Right lobe of liver (tissue), 6 donors: ENCODE measurements around the gene FKBP15. TPM values are rescaled to one million over a fixed set of nuclear protein-coding genes. Genes with fewer than 3 reads are reported as not detected.

Experiments
- ATAC-seq, 4 donors: fragments of 200-7000 bp; cut with Tn5 transposase; one replicate each; pipeline ENCODE4 v1.9.1; 2020; ENCODE audit warnings: mild to moderate bottlenecking in 4 of 4, moderate library complexity in 4 of 4
- DNase-seq, 3 donors: peaks; one replicate each; pipeline ENCODE4 v3.0.0-alpha.2; 2020
- H3K27ac ChIP-seq, 3 donors: fragments of 200-600 bp; one replicate each; pipeline ENCODE4 v1.8.0; 2022
- H3K27me3 ChIP-seq, 2 donors: fragments of 200-600 bp; one replicate each; pipeline ENCODE4 v1.8.0; 2022
- H3K36me3 ChIP-seq, 4 donors: fragments of 200-600 bp; sonication (generic) in 1 of 4; one replicate each; pipeline versions ENCODE4 v1.5.1 to v1.8.0; 2017 to 2022; ENCODE audit warnings: control low read depth in 1 of 4
- H3K4me1 ChIP-seq, 4 donors: fragments of 200-600 bp; sonication (generic) in 1 of 4; one replicate each; pipeline versions ENCODE4 v1.5.1 to v1.8.0; 2017 to 2022; ENCODE audit warnings: control low read depth in 1 of 4
- H3K4me3 ChIP-seq, 3 donors: fragments of 200-600 bp; one replicate each; pipeline ENCODE4 v1.8.0; 2022
- H3K9me3 ChIP-seq, 4 donors: fragments of 200-600 bp; sonication (generic) in 1 of 4; one replicate each; pipeline versions ENCODE4 v1.5.1 to v1.8.0; 2017 to 2022; ENCODE audit warnings: control low read depth in 1 of 4
- CTCF ChIP-seq, 4 donors: fragments of 200-600 bp in 3 of 4; fragments of 450-650 bp in 1 of 4; IDR thresholded peaks; one replicate each; pipeline versions ENCODE4 v1.5.1 to v1.8.0; 2016 to 2022; ENCODE audit warnings: antibody characterized with exemption in 4 of 4, mild to moderate bottlenecking in 2 of 4
- POLR2A ChIP-seq: fragments of 450-650 bp; IDR thresholded peaks from one replicate; pipeline ENCODE4 v1.6.1; 2017; ENCODE audit warnings: antibody characterized with exemption, mild to moderate bottlenecking
- WGBS: methylation state at CpG from one replicate; pipeline ENCODE4 v1.1.6; 2018; ENCODE audit warnings: low coverage, low lambda C conversion rate; ENCODE audit not compliant: insufficient coverage; ENCODE audit errors: missing lambda C conversion rate; 5-methylcytosine and 5-hydroxymethylcytosine counted together
- intact Hi-C, 2 donors: fragments of 100-400 bp; cut with DNase I; formaldehyde crosslinking; loops; one replicate each; pipeline versions ENCODE4 v1.11.2 to v1.14.1; 2022
- total RNA-seq, 6 experiments: library from RNA; depleted of rRNA in 2 of 6; stranded (reverse); fragments of >200 nt in 2 of 6; fragmentation: NEBNext Ultra II Directional in 3 of 6; extraction: Animal tissue kit (Norgen Biotek cat#: 25700) in 3 of 6; gene quantifications; one replicate each; pipeline versions ENCODE4 v1.1.0 to v1.2.4, GENCODE V29; 2016 to 2023
- donor health status: DM: no; HTN: yes; CAD: no.
- donor health status: DM: no; HTN: no; CAD: no.
- donor health status: DM: no; HTN: no; CAD: no.
- donor health status: DM: no; HTN: yes; CAD: no.
- donor health status: DM: no; HTN: yes; CAD: no.

Gene FKBP15
- total RNA-seq, 6 experiments from 2014 or later: 11.1 to 17.2 (median 12.8) TPM

DNA sequence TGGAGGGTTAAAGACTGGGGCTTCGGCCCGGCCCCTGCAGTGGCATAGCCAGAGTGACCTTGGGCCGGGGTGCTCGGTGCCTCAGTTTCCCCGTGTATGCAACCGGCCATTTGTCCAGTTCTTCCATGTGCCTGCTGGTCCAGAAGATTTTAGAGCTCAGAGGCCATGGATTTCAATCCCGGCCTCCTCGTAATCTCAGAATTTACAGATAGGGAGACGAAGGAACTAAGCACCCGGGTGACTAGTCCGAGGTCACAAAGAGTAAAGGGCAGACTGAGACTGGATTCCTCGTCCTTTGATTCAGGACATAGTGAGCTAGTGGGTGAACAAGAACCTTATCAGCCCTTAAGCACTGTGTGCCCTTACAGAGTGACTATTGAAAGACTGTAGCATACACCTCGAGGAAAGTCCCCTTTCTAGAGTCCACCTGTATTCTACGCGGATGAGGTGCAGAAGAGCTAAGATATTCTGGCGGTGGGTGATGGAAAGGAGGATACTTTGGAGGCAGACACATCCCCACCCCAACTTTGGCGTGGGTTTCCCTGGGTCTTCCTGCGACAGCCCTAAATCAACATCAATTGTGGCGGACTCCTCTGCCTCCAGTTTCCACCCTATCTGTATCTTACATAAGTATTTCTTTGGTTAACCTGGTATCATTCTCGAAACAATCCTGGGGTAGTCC, 864 bp upstream of the FKBP15 start:
- DNase-seq: no peak
- intact Hi-C loops: loop anchor here in 1 of 2 donors (5.0 kb wide), 1 partner anchor 45 kb away; no protein-coding TSS in a partner anchor
- Histone ChIP-seq H3K4me3 (peak overlapping the region; percentile 73 to 94 (median 91)), H3K27me3 (no peaks in the 10 kb centered on the region), H3K27ac (peak overlapping the region; percentile 91 to 95 (median 92)), H3K9me3 (no peaks in the 10 kb centered on the region), H3K36me3 (peaks cover 0 to 7% (median 0%) of the 10 kb centered on the region in 4 donors), H3K4me1 (peaks cover 0 to 44% (median 7%) of the 10 kb centered on the region in 4 donors)
- 3% methylated on average over 16 of the region's 20 CpGs for WGBS
- no peak for TF ChIP-seq POLR2A
- ATAC-seq: peak; percentile 7 to 25 (median 13)

GRCh38 chr9:113220467-113221002, 542 bp downstream of the FKBP15 start:
- peak overlapping the region; percentile 53 to 91 (median 73) for H3K4me3 ChIP-seq
- H3K4me1 ChIP-seq: peaks cover 0 to 37% (median 7%) of the 10 kb centered on the region in 4 donors
- H3K27me3 ChIP-seq: no peaks in the 10 kb centered on the region
- peaks cover 0 to 7% (median 0%) of the 10 kb centered on the region in 4 donors for H3K36me3 ChIP-seq
- ATAC-seq (no peak), DNase-seq (no peak)
- no peak for TF ChIP-seq POLR2A
- TF ChIP-seq CTCF (IDR thresholded peaks at IDR 0.05): no peak
- peak overlapping the region; percentile 78 to 81 (median 80) for H3K27ac ChIP-seq
- 3% methylated on average over 8 of the region's 11 CpGs for WGBS
- intact Hi-C loops: loop anchor here in 1 of 2 donors (5.0 kb wide), 1 partner anchor 47 kb away; no protein-coding TSS in a partner anchor
- H3K9me3 ChIP-seq: no peaks in the 10 kb centered on the region

DNA sequence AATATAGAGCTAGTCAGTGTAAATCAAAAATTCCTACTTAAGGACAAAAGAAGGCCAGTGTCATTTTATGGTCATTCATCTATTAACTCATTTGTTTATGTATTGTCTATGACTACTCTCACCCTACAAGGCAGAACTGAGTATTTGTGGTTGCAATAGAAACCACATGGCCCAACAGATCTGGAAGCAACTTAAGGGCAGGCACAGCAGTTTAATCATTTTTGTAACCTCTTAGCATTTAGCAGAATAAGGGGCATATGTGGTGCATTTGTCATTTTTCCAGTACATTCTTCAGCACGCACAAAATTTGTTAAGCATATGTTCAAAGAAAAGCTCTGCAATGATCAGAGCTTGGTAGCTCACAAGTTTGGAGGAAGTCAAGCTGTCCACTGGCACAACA, 1.1 kb downstream of the FKBP15 start:
- DNase-seq (no peak), ATAC-seq (no peak)
- Histone ChIP-seq H3K4me1 (peaks cover 0 to 34% (median 7%) of the 10 kb centered on the region in 4 donors), H3K36me3 (peaks cover 0 to 6% (median 0%) of the 10 kb centered on the region in 4 donors), H3K27ac (peak overlapping the region in 2 of 3 donors; percentile 7 to 80), H3K27me3 (no peaks in the 10 kb centered on the region), H3K4me3 (peak overlapping the region; percentile 53 to 91 (median 73)), H3K9me3 (no peaks in the 10 kb centered on the region)
- intact Hi-C loops: loop anchor here in 1 of 2 donors (5.0 kb wide), 1 partner anchor 47 kb away; no protein-coding TSS in a partner anchor
- no peak for TF ChIP-seq CTCF (IDR thresholded peaks at IDR 0.05)
- TF ChIP-seq POLR2A: no peak
- 16% methylated on average over 1 of the region's 1 CpG for WGBS

GRCh38 chr9:113219186-113219936, 1.7 kb downstream of the FKBP15 start:
- no peak for TF ChIP-seq CTCF (IDR thresholded peaks at IDR 0.05)
- TF ChIP-seq POLR2A: no peak
- H3K36me3 ChIP-seq: no peaks in the 10 kb centered on the region
- H3K4me1 ChIP-seq: peaks cover 0 to 29% (median 7%) of the 10 kb centered on the region in 4 donors
- 55% methylated on average over 3 of the region's 3 CpGs for WGBS
- no peaks in the 10 kb centered on the region for H3K9me3 ChIP-seq
- no peaks in the 10 kb centered on the region for H3K27me3 ChIP-seq
- H3K27ac ChIP-seq: peak overlapping the region in 2 of 3 donors; percentile 7 to 80
- intact Hi-C loops: no loop called here
- DNase-seq (no peak), ATAC-seq (no peak)
- H3K4me3 ChIP-seq: no peak overlapping the region
